Glomerular endothelial cell (primary cell): ENCODE measurements around the gene RTL5. TPM values are rescaled to one million over a fixed set of nuclear protein-coding genes. Genes with fewer than 3 reads are reported as not detected.

Source experiments
- DNase-seq: peaks from one replicate; pipeline ENCODE4 v3.0.0-alpha.2; 2011; ENCODE audit warnings: low read depth, low spot score; ENCODE audit errors: extremely low read depth
- total RNA-seq: library from RNA; depleted of rRNA; stranded (reverse); fragments of >200 nt; gene quantifications from 2 replicates; pipeline ENCODE4 v1.2.3, GENCODE V29; 2015

Gene RTL5
- total RNA-seq, 1 donor from 2014 or later: 1.6 TPM

GRCh38 chrX:72079607-72080006 lies 52.1 kb downstream of the RTL5 start:
- no peak for DNase-seq

- no peak for DNase-seq
Observed at GRCh38 chrX:72078411-72078810, 53.3 kb downstream of the RTL5 start.

Other genes with a start within 250 kb of the RTL5 start
- 35.8 and 36.9 TPM in 2 replicates for gene NHSL2, start 221.1 kb downstream of the RTL5 start, total RNA-seq
- gene PIN4, start 49.8 kb upstream of the RTL5 start, total RNA-seq: 11.3 and 14.6 TPM in 2 replicates
- 1.2 and 2.0 TPM in 2 replicates for gene ERCC6L, start 107.1 kb upstream of the RTL5 start, total RNA-seq
- 761 and 1,100 TPM in 2 replicates for gene RPS4X, start 145.3 kb upstream of the RTL5 start, total RNA-seq
- gene CITED1, start 174.0 kb upstream of the RTL5 start, total RNA-seq: 0.29 TPM in 1 of 2 replicates, not detected in the other